NCI-H748 (cell line): Measurements from ENCODE around the gene KRT74.

Experiments used
- DNase-seq: peaks from one replicate; lab custom pipeline; 2025; ENCODE audit not compliant: unreplicated experiment; lab: John Stamatoyannopoulos, UW

Gene KRT74

GRCh38 chr12:52522346-52523011 is 51.2 kb downstream of the KRT74 start:
- no peak for DNase-seq

GRCh38 chr12:52521568-52522266 is 51.9 kb downstream of the KRT74 start:
- DNase-seq: no peak

- DNase-seq: no peak
Measured at GRCh38 chr12:52521175-52521567, 52.5 kb downstream of the KRT74 start.

- DNase-seq: no peak
Measured at GRCh38 chr12:52519826-52520662, 53.6 kb downstream of the KRT74 start, which contains the start of gene KRT5. Gene KRT5, minus strand, starts transcription at chr12:52520394. Its CDS starts 98 bp downstream, at chr12:52520296.

- DNase-seq: no peak
Measured at GRCh38 chr12:52519387-52519703, 54.3 kb downstream of the KRT74 start.

- DNase-seq: no peak
Measured at GRCh38 chr12:52518574-52519386, 54.9 kb downstream of the KRT74 start.

GRCh38 chr12:52517888-52518287 is 55.8 kb downstream of the KRT74 start:
- DNase-seq: no peak

GRCh38 chr12:52517005-52517835 is 56.4 kb downstream of the KRT74 start:
- no peak for DNase-seq

GRCh38 chr12:52515927-52516831 is 57.5 kb downstream of the KRT74 start:
- no peak for DNase-seq
